Nephron progenitor cell (in vitro differentiated cells): ENCODE measurements around the gene SLC16A10.
"Not testable (repeated sequence)": the region's sequence is repeated elsewhere in the genome, so short reads cannot be mapped to it uniquely, and the experiment has no call there.

ENCODE experiments used
- DNase-seq: peaks from one replicate; pipeline ENCODE4 v3.0.0; 2021
- H3K27ac Mint-ChIP-seq: 2 replicates; pipeline ENCODE4 v1.8.0; 2021; ENCODE audit warnings: mild to moderate bottlenecking, moderate library complexity, mixed read lengths
- H3K27me3 Mint-ChIP-seq: 2 replicates; pipeline ENCODE4 v1.8.0; 2021; ENCODE audit warnings: mild to moderate bottlenecking, low read depth, mixed read lengths; ENCODE audit not compliant: poor library complexity
- H3K36me3 Mint-ChIP-seq: 2 replicates; pipeline ENCODE4 v1.8.0; 2021; ENCODE audit warnings: low read depth, mixed read lengths
- H3K4me1 Mint-ChIP-seq: 2 replicates; pipeline ENCODE4 v1.8.0; 2021; ENCODE audit warnings: mixed read lengths
- H3K4me3 Mint-ChIP-seq: 2 replicates; pipeline ENCODE4 v1.8.0; 2021; ENCODE audit warnings: mild to moderate bottlenecking, moderate library complexity, mixed read lengths
- H3K9me3 Mint-ChIP-seq: 2 replicates; pipeline ENCODE4 v1.8.0; 2021; ENCODE audit warnings: mild to moderate bottlenecking, moderate library complexity, mixed read lengths
- CTCF ChIP-seq: fragments of 200-600 bp; sonication (generic); IDR thresholded peaks from 2 replicates; pipeline ENCODE4 v1.5.0; 2021; ENCODE audit warnings: antibody characterized with exemption

The SLC16A10 gene

DNA sequence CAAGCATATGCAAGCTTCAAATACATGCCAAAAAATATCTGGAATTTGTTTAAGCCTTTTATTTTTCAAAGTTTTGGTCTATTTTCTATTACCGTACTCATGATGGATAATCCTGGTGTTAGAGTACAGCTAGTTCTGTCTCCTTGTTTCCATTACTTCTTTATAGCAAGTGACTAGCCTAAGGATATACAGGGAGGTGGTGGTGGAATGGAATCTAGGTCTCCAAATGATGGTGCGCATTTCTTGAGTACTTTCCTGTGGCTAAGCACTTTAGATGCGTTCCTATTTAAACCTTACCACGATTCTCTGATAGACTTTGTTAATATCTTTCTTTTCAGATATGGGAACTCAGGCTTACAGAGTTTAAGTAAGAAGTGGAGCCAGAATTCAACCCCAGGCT lies 3.5 kb downstream of the SLC16A10 start:
- H3K27me3 Mint-ChIP-seq: peaks cover 47% of the 10 kb centered on the region
- H3K9me3 Mint-ChIP-seq: peaks cover 8% of the 10 kb centered on the region
- H3K27ac Mint-ChIP-seq: no peak overlapping the region
- H3K36me3 Mint-ChIP-seq: no peaks in the 10 kb centered on the region
- H3K4me1 Mint-ChIP-seq: peaks cover 22% of the 10 kb centered on the region
- no peak for DNase-seq
- TF ChIP-seq CTCF: no peak
- no peak overlapping the region for H3K4me3 Mint-ChIP-seq

GRCh38 chr6:111091987-111092386 lies 4.7 kb downstream of the SLC16A10 start:
- H3K4me3 Mint-ChIP-seq: no peak overlapping the region
- H3K27me3 Mint-ChIP-seq: peaks cover 35% of the 10 kb centered on the region
- no peak for TF ChIP-seq CTCF
- H3K4me1 Mint-ChIP-seq: peaks cover 17% of the 10 kb centered on the region
- H3K36me3 Mint-ChIP-seq: no peaks in the 10 kb centered on the region
- no peak overlapping the region for H3K27ac Mint-ChIP-seq
- H3K9me3 Mint-ChIP-seq: peaks cover 14% of the 10 kb centered on the region
- DNase-seq: no peak

GRCh38 chr6:111095488-111095887 lies 8.2 kb downstream of the SLC16A10 start:
- not testable (repeated sequence) for H3K27ac Mint-ChIP-seq, DNase-seq, H3K4me1 Mint-ChIP-seq, H3K4me3 Mint-ChIP-seq, H3K36me3 Mint-ChIP-seq
- Mint-ChIP-seq H3K27me3 (peaks cover 11% of the 10 kb centered on the region), H3K9me3 (peaks cover 14% of the 10 kb centered on the region)

GRCh38 chr6:111096246-111096645 lies 8.9 kb downstream of the SLC16A10 start:
- Mint-ChIP-seq H3K4me1 (no peaks in the 10 kb centered on the region), H3K9me3 (peaks cover 14% of the 10 kb centered on the region), H3K27ac (no peak overlapping the region), H3K36me3 (no peaks in the 10 kb centered on the region), H3K4me3 (no peak overlapping the region), H3K27me3 (peaks cover 10% of the 10 kb centered on the region)
- DNase-seq: no peak
- no peak for TF ChIP-seq CTCF

GRCh38 chr6:111098597-111098996 lies 11.3 kb downstream of the SLC16A10 start:
- H3K4me3 Mint-ChIP-seq: no peak overlapping the region
- no peak for DNase-seq
- H3K36me3 Mint-ChIP-seq: no peaks in the 10 kb centered on the region

DNA sequence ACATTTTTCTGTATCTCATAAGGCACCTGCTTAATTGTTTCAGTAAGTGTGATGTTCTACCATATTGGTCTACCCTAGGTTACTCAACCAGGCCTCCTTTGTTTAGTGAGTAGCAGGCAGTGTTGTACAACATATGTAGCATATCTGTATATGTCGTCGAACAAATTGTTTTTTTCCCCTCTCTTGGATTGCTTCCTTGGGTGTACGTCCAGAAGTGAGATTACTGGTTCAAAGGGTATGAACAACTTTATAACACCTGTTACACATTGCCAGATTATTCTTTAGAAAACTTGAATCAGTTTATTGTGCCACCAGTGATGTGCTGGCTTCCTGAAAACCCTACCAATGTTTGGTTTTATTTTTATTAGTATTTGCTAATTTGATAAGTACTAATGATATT lies 14.7 kb downstream of the SLC16A10 start:
- DNase-seq: no peak
- peaks cover 4% of the 10 kb centered on the region for H3K27me3 Mint-ChIP-seq
- H3K4me3 Mint-ChIP-seq: no peak overlapping the region
- H3K4me1 Mint-ChIP-seq: peaks cover 5% of the 10 kb centered on the region
- no peak for TF ChIP-seq CTCF
- peaks cover 9% of the 10 kb centered on the region for H3K36me3 Mint-ChIP-seq
- H3K9me3 Mint-ChIP-seq: peaks cover 9% of the 10 kb centered on the region
- no peak overlapping the region for H3K27ac Mint-ChIP-seq

More at GRCh38 chr6:111098597-111098996, 11.3 kb downstream of the SLC16A10 start:
- Mint-ChIP-seq H3K27ac (no peak overlapping the region), H3K27me3 (peaks cover 4% of the 10 kb centered on the region), H3K4me1 (no peaks in the 10 kb centered on the region), H3K9me3 (peaks cover 14% of the 10 kb centered on the region)
- no peak for TF ChIP-seq CTCF
